GM21515 (cell line): ENCODE measurements around the gene TTLL8.
"Not testable (repeated sequence)": the region's sequence is repeated elsewhere in the genome, so short reads cannot be mapped to it uniquely, and the experiment has no call there.

Source experiments
- ATAC-seq: cut with Tn5 transposase; IDR thresholded peaks from one replicate; pipeline ENCODE4 v1.9.1; 2021; ENCODE audit not compliant: unreplicated experiment

The TTLL8 gene

DNA sequence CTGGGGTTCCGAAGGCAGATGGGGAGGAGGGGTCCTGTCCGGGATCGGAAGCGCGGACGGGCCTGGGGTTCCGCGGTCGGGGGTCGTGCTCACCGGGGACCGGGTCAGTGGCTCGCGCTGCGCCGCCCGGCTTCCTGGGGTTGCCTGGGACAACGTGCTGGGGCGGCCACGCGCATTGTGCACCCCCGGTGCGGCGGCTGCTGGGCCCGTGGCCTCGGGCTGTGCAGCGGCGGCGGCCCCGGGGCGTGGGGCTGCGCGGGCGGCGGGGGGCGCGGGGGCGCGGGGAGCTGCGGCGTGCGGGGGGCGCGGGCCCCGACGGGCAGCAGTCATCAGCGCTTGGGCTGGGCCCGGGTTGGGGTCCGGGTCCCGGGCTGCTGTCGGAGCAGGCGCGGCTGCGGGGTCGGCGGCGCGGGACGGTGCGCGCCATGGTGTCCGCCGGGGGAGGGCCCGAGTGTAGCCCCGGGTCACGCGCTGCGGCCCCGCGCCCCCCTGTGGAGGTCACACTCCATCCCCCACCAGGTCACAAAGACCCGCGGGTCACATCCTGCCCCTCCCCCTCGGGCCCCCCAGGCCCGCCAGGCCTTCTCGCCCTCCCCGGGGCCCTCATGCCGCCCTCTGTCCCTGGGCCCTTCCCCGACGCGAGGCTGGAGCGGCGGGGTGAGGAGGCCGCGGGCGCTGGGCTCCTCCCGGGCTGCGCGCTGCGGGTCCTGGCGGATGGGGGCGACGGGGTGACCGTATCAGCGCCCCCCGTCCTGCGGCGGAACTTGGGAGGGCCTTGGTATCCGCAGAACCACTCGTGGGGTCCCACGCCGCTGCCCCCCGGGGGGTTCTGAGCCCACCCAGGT is at the start of gene TTLL8:
TTLL8 (minus strand) TSS at position 238 of the 845 bp plus-strand sequence.
- no peak for ATAC-seq

DNA sequence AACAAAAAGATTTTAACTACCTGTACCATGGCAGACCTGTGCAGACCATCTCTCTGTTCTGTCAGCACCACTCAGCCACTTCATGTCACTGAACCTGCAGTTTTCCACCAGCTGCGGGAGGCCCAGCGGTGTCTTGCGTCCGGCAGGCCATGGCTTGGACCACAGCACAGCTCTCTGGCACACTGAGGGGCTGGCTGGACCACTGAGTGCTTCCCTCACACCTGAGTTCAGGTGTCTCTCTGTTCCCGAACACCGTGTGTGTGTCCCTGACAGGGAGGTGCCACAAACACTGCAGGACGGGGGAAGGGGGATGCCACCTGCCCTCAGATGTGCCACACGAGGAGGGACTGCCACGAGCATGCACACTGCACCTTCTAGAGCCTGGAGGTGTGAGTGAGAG is 49.4 kb upstream of the TTLL8 start:
- ATAC-seq, result no peak

DNA sequence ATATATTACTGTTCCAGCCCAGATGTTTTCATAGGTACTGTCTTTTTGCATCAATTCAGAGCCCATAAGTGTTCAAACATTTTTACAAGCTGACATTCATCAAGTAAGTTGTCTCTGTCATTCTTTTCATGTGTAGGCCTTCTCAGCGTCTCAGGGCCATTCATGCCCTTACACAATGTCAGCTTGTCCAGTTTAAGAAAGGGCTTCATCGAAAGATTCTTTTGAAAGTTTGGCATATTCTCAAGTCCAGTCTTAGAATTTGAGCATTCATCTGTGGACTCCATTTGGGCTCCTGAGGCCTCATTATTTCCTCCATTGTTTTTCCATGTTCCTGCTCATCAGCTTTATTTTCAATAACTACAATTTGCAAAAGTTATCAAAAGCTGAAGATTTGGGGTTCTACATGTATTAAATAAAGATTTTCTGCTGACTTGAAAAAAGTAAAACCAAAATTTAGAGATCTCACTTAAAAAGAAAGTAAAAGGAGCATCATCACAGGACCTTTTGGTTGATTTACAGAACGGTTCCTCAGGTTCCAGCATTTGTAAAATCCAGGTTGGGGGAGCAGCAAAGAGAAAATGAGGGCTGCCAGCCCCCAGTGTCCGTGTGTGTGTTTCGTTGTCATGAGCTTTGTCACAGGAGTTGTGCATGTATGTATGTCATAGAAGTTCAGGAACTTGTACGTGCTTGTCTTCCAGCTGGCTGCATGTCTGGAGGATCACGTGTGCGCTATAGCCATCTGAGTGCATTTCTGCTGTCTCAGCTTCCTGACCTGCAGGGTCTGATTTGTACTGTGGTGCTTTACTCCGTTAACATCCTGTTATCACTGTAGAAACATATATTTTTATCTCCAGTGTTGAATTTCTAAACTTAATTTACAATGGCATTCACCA is 47.4 kb upstream of the TTLL8 start:
- ATAC-seq, result no peak

GRCh38 chr22:50104141-50104544 is 46.0 kb upstream of the TTLL8 start:
- no peak for ATAC-seq

DNA sequence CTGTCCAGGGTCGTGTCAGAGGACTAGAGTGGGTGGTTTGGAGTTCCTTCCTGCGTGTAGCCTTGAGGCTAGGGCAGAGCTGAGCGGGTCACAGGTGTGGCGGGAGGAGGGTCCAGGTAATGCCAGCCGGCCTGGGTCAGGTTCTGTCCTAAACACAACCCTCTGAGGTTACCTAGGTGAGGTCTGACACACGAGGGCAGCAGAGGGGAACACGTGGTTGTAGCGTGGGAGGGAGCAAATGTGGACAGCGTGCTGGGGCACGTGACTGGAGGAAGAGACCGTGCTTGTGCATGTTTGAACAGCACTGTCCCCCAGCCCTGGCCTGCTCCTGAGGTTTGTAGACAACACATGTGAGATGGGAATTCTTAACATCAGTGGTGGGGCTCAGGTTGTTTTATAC is 44.8 kb upstream of the TTLL8 start:
- no peak for ATAC-seq

DNA sequence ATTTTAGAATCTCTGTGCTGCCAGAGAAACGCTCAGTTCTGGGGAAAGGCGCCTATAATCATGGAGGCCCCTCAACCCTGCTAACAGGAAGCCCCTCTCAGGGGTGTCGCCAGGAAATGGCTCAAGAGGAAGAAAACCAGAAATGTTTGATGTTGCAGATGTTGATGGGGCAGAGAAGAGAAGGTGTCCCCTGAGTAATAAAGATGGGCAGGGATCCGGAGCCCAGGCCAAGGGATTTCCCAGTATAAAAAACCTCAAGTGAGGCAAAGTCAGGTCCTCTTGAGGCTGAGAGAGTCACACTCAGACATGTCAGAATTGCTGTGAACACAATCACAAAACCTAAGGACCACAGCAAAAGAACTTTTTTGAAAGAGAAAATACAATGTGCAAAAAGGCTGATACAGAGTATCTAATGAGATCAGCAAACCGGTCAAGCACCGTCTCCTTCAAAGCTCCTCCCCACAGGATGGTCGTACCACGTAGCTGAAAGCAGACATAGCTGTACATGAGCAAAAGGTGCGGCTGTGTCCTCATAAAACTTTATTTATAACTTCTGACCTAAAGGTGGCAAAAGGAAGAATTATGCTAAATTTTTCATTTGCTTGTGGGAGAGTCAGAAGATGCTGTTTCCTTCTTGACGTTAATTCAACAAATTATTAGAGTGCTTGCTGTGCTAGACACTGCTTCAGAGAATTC is 43.9 kb upstream of the TTLL8 start:
- no peak for ATAC-seq

- ATAC-seq, result no peak
Measured at GRCh38 chr22:50098052-50098451, 40.0 kb upstream of the TTLL8 start.

GRCh38 chr22:50092342-50092741 is 34.2 kb upstream of the TTLL8 start:
- ATAC-seq, result no peak

DNA sequence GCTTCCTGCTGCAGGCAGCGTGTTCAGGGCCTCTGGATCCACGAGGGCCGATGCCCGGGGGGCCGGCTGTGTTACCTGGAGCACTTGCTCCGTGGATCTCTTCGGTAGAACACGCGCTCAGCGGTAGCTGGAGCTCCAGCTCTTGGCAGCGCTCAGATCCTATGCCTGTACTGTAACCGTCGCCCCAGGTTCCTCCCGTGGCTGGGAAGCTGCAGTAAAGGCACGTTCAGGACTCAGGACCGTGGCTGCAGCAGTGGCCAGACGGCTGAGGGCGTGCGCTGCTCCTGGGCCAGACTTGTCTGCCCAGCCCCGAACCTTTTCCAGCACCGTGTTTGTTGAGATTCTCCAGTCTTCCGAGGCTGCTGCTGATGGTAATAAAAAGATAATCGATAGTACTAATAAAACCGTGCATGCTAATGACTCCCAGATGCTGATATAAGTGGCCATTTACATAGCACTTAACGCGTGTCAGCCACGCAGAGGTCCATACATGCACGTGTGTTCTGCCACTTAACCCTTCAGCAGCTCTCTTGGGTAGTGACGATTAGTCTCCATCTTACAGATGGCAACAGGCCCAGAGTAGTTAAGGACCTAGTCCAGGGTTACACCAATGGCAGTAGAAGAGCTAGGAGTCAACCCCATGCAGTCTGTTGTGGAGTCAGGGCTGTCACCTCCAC is 33.1 kb upstream of the TTLL8 start:
- ATAC-seq, result no peak

DNA sequence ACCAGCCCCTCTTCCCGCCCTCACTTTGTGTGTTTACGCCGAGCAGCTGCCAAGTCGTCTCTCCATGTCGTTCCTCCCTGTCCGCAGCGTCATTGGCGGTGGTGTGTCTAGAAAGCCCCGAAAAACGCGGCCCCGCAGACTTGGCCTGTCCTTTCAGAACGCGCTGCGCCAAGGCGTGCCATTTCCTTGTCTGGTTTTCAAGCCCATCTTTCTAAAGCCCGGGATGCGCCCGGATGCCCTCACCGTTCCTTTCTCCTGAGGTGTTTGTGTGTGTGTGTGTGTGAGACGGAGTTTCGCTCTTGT is 32.3 kb upstream of the TTLL8 start:
- ATAC-seq, result no peak

DNA sequence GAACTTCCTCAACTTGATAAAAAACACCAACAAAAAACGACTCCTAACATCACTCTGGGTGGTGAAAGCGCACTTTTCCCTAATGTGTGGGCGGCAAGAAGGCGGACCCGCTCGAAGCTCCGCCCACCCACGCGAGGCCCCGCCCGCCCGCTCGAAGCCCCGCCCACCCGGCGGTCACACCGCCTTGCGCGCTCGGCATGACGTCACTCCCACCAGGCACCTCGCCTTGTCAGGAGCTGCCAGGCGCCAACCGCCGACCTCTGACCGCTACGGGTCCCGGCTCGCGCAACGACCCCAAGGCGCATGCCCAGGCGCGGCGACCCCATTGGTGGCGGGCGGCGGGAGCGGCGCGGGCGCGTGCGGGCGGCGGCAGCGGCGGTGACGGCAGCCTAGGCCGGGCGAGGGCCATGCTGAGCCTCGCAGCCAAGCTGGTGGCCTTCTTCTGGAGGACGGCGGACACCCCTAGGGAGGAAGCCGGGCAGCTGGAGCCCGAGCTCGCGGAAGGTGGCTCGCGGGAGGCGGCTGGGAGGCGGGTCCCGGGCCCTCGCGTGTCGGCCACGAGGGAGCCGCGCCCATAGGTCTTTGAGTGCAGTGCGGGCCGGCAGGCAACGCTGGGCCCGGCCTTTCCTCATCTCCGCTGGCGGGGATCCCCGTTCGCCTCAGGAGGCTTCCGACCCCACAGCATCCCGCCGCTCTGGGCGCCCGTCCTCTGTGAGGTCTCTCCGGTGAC is 31.7 kb upstream of the TTLL8 start, which contains the start of gene MOV10L1:
MOV10L1 (plus strand) TSS at position 325 of the 730 bp plus-strand sequence; CDS start at position 408, 83 bp downstream.
- no peak for ATAC-seq

DNA sequence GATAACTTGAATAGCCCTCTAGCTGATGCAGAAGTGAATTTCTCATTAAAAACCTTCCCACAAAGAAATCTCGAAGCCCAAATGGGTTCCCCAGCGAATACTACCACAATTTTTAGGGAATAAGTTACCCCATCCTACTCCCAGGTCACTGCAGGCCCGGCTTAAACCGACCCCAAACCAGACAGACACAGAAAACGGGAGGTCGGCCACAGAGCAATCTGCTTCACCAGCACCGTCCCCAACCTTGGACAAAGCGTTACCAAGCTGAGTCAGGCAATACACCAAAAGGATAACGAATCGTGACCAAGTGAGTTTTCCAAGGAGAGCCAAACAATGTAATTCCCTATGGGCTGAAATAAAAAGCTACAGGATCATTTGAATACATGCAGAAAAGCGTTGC is 31.1 kb upstream of the TTLL8 start:
- no peak for ATAC-seq

DNA sequence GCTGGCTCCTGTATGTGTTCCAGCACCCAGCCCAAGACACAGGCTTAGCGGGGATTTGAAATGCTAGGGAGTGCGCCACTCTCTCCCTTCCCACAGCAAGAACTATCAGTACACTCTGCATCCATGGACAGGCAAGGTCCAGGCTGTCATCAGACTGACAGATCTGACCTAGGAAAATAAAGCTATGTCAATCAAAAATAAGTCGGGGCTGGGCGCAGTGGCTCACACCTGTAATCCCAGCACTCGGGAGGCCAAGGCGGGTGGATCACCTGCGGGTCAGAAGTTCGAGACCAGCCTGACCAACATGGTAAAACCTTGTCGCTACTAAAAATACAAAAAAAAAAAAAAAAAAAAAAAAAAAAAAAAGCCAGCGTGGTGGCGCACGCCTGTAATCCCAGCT is 30.0 kb upstream of the TTLL8 start:
- no peak for ATAC-seq

DNA sequence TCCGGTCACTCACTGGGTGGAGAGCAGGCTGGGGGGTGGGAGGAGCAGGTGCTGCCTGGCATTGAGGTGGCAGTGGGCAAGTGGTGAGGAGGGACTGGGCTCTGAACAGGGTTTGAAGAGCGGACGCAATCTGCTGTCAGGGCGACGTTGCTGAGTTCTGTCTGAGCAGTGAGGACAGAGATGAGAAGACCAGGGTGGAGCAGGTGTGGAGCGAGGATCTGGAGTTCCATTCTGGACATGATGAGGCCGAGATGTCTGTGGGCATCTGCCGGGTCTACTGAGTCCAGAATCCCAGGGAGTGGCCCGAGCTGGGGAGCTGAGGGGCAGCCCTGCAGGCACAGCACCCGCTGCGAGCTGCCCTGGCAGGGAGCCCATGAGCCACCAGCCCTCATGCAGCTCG is 29.5 kb upstream of the TTLL8 start:
- no peak for ATAC-seq

DNA sequence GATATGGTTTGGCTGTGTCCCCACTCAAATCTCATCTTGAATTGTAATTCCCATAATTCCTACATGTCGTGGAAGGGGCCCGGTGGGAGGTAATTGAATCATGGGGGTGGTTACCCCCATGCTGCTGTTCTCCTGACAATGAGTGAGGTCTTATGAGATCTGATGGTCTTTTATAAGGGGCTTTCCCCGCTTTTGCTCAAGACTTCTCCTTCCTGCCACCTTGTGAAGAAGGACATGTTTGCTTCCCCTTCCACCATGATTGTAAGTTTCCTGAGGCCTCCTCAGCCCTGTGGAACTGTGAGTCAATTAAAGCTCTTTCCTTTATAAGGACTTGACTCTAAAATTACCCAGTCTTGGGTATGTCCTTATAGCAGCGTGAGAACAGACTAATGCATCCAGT is 28.9 kb upstream of the TTLL8 start:
- ATAC-seq, result not testable (repeated sequence)

DNA sequence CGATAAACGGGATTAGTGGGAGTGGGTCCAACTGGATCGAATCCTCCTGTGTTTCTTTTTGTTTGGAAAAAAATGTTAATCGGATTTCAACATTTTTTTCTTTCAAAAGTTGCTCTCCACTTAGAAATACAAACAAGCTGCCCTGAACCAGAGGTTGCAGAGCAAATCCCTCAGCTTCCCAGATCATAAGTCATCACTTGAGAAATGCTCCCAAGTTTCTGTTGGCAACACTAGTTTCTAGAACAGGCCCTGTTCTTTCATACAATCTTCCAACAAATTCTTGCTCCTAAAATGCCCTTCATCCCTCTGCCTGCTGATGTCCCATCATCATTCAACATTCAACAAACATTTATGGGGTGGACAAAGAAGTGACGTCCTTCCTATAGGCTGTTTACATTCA is 28.4 kb upstream of the TTLL8 start:
- no peak for ATAC-seq

DNA sequence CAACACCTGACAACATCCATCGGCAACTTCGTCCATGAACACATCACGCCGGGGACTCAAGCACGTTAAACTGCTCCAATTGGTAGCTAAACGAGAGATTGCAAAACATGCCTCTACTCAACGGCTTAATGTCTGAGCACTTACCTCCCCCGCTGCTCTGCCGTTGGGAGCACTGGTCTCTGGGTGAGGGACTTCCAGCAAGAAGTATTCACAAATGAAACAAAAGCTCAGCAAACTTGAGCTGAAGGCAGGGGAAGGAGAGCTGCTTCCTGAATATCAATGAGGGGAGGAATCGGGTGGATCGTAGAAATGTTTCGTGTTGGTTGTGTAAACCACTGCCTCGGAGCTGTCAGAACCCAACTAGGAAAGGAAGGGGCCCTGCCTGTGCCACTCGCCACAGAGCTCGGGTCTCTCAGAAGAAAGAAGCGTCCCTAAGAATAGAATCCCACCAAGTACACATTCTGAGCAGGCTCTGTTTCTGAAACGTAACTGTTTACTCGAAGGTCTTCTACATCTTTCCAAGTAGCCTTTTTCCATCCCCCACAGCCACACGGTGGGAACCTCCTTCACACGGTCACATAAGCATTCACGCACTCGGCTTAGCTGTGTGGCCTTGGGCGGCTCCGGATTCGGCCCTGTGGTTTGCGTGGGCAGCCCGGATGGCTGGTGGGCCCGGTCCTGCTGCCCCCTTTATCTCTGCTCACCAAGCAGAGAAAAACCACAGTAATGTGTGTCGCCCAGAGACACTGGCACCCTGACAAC is 27.3 kb upstream of the TTLL8 start, which contains the start of gene MLC1:
MLC1 (minus strand) TSS at position 216 of the 762 bp plus-strand sequence. CDS start 524 bp downstream, outside the sequence.
- no peak for ATAC-seq

DNA sequence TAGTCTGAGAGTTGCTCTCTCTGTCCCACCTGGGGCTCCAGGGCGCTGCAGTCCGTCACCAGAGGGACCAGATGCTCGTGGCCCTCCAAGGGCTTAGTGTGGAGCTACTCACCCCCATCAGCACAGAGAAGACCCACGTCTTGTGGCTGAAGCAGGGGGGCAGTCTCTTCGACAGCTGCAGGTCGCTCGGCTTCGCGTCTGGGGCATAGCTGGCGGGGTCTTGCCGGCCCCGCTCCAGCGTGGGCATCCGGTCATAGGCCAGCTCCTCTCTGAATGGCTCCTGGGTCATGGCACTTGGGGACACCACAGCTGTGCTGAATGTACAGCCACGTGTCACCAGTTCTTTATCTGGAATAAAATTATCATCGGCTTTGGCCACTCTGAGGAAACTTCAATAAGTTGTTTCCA is 26.5 kb upstream of the TTLL8 start:
- ATAC-seq, result no peak

- ATAC-seq, result no peak
Measured at GRCh38 chr22:50084080-50084477, 26.0 kb upstream of the TTLL8 start.
